HFF-Myc (cell line): Measurements from ENCODE around the gene SFSWAP.

Source experiments
- DNase-seq: peaks from one replicate; pipeline ENCODE4 v3.0.0-alpha.2; 2011; ENCODE audit warnings: low read depth; ENCODE audit errors: extremely low read depth
- H3K4me3 ChIP-seq: replicated peaks from 2 replicates; pipeline ENCODE4 v1.5.1; 2011; ENCODE audit warnings: low read depth, mild to moderate bottlenecking, control low read depth, low read length
- TF ChIP-seq, protein P1 (sequence below): IDR thresholded peaks from 2 replicates; pipeline ENCODE4 v1.5.1; 2012; ENCODE audit warnings: mild to moderate bottlenecking, low read depth, low read length, control low read depth; ENCODE audit errors: missing control alignments

SFSWAP gene

DNA sequence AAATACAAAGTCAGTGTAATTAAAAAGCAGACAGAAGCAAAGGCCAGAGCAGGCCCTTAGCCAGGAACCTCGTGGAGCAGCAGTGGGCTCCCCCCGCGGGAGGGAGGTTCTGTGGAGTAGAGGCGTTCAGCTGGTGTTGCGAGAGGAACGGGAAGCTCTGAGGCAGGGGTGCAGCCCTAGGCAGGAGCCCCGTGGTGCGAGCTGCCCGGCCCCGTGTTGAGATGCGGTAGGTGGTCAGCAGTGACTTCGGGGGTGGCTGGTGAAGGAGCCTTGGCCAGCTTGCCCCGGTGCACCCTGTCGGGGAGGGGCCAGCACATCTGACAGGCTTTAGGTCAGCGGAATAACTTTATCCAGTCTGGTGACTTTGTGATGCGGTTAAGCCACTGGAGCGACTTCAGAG, 46.2 kb downstream of the SFSWAP start:
- TF ChIP-seq, protein P1, sequence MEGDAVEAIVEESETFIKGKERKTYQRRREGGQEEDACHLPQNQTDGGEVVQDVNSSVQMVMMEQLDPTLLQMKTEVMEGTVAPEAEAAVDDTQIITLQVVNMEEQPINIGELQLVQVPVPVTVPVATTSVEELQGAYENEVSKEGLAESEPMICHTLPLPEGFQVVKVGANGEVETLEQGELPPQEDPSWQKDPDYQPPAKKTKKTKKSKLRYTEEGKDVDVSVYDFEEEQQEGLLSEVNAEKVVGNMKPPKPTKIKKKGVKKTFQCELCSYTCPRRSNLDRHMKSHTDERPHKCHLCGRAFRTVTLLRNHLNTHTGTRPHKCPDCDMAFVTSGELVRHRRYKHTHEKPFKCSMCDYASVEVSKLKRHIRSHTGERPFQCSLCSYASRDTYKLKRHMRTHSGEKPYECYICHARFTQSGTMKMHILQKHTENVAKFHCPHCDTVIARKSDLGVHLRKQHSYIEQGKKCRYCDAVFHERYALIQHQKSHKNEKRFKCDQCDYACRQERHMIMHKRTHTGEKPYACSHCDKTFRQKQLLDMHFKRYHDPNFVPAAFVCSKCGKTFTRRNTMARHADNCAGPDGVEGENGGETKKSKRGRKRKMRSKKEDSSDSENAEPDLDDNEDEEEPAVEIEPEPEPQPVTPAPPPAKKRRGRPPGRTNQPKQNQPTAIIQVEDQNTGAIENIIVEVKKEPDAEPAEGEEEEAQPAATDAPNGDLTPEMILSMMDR: no peak
- no peak for DNase-seq
- no peak overlapping the region for H3K4me3 ChIP-seq

DNA sequence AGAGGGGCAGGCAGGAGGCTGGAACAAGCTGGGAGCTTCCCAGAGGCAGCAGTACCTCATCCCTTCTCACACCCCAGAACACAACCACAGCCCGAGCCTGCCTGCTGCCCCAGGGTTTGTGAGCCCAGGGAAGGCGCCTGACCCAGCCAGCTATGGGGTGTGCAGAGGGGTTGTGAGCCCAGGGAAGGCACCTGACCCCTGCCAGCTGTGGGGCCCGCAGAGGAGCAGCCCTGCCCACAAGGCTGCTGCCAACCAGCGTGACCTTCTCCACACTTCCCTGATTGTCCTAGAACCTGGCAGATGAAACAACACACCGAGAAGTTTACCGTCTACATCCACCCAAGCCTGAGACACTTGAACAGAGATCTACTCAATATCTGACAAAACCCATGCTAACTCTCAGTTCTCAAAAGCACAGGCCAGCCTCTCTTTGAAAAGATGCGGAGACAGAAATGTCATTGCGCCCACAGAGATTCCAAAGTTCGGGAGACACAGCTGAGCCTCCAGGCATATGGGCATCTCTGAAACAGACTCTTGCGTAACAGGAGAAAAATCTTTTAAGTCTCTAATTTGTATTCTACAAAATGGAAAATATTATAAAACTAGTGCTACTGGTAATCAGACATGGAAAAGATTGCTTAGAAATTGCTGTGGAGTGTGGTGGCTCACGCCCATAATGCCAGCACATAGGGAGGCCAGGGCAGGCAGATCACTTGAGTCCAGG, 47.3 kb downstream of the SFSWAP start:
- no peak overlapping the region for H3K4me3 ChIP-seq
- DNase-seq: no peak
- TF ChIP-seq, protein P1: no peak

DNA sequence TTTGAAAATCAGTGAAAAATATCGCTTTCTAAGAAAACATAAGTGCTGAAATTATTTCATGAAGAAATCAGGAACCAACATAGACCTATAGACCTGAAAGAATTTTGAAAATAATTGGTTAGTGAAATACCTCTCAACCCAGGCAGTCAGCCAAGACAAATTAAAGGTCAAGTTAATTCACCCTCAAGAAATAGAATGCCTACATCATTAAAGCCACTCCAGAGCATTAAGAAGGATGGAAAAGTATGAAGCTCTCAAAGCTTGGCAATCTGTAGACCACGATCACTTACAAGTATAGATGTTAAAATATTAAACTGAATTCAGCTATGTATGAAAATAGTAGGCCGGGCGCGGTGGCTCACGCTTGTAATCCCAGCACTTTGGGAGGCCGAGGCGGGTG, 48.3 kb downstream of the SFSWAP start:
- TF ChIP-seq, protein P1: no peak
- no peak overlapping the region for H3K4me3 ChIP-seq
- DNase-seq: no peak

DNA sequence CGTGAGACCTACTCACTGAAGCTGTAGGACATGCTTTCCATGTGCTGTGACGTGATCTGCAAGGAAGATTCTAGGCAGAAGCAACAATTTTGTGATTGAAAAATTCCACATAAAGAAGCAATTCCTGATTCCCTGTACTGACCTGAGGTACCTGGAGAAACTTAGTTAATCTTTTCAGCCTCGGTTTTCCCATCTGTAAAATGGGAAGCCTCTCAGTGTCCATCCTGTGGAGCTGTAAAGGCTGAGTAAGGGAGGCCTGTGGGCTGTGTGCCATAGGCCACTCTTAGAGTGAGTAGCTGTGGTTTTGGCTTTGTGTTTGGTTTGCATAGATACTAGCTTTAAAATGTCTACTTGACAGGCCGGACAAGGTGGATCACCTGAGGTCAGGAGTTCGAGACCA, 50.7 kb downstream of the SFSWAP start:
- no peak for DNase-seq
- H3K4me3 ChIP-seq: no peak overlapping the region
- TF ChIP-seq, protein P1: no peak

DNA sequence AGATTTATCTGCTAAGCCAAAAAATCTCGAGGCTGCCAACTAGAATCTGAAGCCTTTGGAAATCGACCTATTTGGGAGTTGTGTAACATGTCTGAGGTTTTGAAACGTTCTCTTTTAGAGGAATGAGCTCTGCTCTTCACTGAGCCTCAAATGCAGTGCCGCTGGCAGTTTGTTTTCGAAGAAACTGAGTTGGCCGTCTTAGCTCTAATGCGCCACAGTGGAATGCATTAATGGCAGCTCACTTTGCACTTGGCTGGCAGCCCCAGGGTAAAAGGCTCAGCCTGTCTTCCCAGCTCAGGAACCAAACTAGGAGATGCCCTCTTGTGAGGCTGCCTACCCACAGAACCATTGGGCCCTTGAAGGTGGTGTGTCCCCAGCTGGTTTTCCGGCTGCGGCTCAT, 53.8 kb downstream of the SFSWAP start:
- no peak for DNase-seq
- TF ChIP-seq, protein P1: no peak
- no peak overlapping the region for H3K4me3 ChIP-seq

DNA sequence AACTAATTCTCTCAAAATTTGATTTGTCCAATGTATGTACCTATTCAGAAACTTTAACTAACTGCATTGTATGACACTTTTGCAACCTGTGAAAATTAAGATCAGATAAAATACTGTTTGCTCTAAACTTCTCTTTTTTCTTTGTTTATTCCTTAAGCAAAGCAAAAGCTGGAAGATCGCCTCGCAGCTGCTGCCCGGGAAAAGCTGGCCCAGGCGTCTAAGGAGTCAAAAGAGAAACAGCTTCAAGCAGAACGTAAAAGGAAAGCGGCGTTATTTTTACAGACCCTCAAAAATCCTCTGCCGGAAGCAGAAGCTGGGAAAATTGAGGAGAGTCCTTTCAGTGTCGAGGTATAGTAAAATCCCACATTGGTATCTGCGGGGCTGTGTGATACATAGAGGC, 55.1 kb downstream of the SFSWAP start:
- no peak for DNase-seq
- H3K4me3 ChIP-seq: no peak overlapping the region
- TF ChIP-seq, protein P1: no peak

DNA sequence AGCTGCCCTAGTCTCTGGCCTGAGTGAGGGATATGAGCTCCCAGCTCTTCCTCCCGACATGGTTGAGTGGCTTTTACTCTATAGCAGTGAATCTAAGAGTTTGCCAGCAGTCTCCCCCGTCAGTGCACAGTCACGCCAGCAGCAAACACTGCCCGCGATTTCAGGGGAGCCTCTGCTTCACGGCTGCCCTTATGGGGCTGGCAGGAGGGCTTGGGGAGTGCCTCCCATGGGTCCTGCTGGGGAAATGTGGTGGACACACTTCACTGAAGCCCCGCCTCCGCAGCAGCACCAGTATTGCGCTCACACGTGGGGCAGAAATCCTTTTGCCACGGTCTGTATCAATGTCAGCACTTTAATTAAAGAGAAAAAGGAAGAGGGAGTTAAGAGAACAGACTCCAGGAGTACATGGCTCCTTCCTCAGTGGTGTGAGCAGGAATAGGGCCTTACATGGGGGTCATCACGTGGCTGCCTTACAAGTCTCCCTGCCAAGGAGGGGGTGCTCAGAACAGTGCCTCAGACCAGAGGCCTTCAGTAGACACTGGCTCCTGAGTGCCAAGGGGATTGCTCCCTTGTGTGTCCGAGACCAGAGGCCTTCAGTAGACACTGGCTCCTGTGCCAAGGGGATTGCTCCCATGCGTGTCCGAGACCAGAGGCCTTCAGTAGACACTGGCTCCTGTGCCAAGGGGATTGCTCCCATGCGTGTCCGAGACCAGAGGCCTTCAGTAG, 55.7 kb downstream of the SFSWAP start:
- TF ChIP-seq, protein P1: no peak
- DNase-seq: no peak
- H3K4me3 ChIP-seq: no peak overlapping the region
